NK-92 (cell line): ENCODE results near the gene CRB2.

ENCODE experiments used
- DNase-seq: peaks from one replicate; lab custom pipeline; 2025; ENCODE audit not compliant: unreplicated experiment; lab: John Stamatoyannopoulos, UW

CRB2 gene

DNA sequence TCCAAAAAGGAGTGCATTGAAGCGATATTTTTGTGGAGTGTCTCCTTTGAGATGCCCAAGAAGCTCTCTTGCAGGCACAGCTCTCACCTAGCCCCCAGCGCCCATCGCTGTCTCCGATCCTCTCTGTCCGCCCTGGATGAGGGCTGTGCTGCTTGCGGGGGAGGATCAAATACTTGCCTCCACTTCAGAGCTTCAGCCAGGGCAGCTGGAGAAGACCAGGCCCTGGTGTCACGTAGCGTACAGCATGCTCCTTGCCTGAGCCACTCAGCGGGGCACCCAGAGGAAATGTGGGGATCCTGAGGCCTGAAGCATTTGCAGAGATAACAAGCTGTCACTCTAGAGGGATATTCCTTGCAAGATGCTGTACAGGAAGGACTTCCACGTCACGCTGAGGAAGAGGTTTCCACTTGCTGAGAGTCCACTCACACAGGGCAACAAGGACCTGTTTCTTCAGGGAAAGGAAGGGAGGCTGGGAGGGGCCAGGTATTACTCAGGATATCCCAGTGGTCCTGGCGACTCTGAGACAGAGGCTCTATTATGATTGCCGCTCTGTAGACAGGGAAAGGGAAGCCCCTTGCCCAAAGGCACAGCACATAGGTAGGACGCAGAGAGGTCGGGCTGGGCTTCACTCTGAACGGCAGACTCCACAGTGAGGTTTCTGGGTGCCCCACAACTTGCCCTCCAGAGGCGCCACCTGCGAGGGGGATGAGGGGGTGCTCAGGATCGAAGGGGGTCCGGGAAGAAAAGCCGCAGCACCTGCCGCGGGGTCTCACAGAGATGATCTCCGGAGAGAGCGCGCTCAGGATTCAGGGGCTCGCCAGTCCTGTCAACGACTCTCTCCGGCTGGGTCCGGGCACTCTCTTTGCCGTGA is 64.0 kb downstream of the CRB2 start:
- DNase-seq: no peak

DNA sequence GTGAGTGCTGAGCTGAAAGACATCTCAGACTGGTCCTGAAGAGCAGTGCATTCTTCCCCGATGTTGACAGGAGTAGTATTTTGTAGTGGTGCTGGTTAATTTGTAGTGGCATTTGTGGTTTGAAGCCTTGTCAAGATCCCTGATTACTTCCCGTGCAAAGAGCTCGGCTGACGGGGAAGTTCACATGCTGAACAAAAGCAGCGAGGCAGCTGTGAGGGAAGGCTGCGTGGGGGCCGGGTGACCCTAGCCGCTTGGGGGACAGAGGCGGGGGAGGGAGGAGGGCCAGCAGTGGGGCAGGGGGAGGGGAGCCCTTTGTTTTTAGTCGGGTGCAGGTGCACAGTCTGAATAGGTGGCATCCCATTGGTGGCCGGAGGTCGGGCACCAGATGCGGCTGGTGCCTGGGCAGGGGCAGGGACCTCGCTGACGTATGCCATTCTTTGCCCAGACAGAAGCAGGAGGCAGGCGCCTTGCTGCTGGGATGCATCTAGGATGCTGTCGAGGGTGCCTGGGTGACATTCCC is 64.7 kb downstream of the CRB2 start:
- no peak for DNase-seq

DNA sequence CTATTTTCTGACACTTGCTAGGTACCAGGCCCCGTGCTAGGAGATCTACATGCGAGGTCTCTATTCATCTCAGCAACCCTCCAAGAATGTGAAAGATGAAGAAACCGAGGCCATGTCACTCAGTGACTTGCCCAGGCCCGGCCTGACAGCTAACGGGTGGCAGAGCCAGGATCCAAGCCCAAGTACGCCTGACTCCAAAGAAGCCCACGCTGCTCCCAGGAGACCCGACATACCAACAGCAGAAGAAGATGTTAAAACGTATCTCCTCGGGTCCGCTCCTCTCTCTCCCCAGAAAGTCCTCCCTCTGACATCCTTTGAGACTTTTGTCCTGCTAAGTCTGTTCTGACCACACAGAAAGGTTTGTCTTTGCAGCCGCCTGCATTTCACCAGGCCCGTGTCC is 65.2 kb downstream of the CRB2 start:
- no peak for DNase-seq

DNA sequence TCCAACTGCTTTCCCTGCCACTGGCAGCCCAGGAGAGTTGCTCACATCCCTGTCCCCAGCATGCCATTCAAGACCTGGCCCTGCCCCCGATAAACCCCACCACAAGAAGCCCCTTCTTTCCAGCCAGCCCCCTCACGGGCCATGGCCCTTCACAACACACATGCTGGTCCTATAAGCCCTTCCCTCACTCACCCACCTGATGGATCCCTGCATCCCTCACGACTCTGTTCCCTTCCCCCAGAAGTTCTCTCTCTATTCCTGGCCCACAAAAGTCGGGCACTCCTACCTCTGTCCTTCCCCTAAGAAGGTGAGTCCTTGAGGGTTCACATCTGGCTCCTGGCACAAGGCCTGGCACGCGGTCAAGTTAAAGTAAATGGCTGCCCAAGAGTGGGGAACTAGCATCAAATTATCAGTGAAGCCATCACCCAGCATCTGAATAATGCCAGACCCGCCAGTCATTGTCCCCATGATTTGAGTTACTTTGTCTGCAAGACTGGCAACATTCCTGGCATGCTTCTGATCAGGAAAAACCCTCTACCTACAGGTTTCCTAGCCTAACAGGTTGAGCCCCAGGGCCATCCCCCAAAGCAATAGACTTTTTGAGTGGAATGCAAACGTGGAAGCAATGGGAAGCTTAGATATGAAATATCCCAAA is 65.9 kb downstream of the CRB2 start:
- DNase-seq: no peak

DNA sequence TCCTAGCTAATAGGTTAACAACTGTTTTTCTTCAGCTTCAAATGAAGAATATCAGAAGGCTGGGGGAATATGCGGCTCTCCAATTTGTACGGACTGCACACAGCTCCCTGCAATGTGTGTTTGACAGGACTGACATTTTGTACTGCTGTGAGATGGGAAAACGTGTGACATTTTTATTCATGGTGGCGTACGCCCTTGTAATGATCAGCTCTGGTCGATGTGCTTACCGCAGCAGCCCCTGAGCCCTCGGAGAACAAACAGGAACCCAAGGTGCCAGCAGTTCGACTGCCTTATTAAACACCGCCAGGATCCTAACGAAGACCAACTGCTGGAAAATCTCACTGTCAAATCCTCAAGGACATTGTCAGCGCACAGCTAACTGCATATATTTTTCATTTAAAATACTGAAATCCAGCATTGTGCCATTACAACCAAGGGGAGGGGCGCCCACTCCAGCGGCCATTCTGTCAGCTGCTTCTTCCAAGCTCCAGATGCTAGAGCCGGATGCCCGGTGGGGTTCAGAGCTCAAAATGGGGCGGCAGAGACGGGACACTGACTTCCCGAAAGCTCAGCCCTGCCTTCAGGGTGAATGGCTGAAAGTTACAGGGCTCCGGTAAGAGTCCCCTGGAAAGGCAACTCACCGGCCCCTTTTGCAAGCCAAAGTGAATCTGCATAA is 66.8 kb downstream of the CRB2 start:
- DNase-seq: no peak

DNA sequence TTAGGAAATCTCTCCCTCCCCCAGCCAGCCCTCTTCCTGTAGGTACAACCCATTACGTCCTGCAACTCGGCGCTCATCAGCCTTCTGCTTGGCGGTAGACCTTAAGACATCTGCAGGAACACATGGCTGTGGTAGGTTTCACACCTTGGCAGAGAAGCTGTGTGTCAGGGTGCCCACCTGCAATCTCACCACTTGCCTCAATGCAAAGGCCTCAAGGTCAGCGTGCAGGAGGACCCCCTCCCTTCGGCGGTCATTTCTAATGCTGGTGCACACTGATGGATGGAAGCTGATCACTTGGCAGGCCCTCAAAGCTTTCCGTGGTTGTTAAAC is 67.3 kb downstream of the CRB2 start:
- no peak for DNase-seq

DNA sequence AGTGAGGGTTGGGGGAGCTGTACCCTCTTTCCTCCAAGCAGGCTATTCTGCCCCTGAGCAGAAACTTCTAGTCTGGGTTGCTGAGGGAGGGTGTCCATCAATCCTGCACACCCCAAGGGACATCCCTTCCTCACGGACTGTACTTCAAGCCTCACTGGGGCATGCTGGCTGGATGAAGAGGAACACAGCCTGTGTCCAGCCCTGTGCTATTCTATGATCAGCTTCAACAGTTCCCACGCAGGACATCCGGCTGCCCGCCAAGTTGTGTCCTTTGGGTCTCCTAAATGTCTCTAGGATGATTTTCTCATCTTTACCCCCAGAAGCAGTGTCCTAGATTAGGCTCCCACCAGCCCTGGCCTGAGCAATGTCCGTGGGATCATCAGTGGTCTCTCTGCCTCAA is 68.1 kb downstream of the CRB2 start:
- DNase-seq: no peak

DNA sequence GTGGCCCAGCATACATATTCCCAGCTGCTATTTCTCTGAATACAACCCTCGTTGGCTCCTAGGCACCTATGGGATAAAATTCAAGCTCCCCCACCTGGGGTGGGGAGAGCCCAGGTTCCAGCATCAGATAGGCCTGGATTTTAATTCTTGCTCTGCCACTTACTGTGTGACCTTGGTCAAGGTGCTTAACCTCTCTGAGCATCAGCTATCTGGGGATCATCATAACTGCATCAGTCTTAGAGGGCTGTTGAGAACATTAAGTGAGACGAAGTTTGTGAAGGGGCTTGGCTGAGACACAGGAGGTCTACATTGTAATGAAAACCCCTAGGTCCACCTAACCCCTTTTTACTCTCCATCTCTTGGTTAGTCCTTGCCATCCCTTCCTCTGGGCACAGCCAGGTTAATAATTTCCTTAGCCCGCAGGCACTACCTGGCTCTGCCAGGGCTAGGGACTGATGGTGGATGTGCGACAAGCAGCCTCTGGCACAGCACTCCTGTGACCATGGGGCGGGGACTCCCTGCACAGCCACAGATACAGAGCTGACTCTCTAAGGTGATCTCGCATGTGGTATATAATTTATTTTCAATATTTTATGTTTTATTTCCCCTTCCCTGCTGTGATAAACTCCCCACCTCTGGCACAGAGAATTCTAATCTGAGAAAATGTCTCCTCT is 68.7 kb downstream of the CRB2 start:
- no peak for DNase-seq

DNA sequence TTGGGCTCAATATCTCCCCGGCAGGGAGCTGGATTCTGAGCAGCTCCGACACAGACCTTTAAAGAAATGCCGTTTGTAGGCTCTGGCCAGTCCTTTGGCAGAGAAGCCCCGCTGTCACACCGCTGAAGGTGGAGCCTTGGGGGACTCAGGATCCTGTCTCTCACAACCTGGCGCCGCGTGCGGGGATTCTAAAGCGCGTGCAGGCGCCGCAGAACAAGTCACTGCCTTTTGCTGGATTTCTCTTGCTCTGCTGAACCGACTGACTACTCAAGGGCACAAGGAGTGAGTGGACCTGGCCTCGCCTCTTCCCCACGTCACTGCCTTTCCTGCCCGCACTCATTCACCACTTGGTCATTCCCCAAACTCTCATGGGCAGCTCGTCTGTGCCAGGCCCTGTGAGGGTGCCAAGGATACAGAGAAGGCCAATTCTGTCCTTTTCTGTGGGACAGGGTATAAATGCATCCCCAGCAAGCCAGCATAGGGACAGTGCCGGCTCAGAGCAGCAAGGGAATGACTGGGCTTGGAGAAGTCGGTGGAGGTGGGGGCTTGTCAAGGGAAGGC is 69.3 kb downstream of the CRB2 start:
- DNase-seq: no peak

DNA sequence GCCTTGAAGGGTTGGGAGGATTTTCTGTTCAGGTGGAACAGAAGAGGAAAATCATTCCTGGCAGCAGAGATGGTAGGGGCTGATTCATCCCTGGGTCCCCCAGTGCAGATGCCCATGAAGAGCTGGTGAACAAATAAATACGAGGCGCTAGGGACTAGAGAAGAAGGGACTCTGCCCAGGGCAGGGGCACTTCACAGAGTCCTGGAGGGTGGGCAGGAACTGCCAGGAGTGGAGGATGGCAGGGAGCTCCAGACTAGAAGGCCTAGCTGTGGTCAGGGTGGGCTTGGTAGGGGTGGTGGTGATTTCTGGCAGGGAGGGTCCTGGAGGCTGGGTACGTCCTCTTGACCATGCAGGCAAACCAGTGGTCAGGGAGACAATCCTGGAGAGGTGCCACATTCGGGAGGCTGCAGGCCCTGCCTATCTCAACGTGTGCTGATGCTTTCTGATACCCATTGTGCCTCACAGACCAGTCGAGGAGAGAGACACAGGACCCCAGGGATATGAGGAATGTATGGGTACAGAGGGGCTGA is 69.9 kb downstream of the CRB2 start:
- no peak for DNase-seq

DNA sequence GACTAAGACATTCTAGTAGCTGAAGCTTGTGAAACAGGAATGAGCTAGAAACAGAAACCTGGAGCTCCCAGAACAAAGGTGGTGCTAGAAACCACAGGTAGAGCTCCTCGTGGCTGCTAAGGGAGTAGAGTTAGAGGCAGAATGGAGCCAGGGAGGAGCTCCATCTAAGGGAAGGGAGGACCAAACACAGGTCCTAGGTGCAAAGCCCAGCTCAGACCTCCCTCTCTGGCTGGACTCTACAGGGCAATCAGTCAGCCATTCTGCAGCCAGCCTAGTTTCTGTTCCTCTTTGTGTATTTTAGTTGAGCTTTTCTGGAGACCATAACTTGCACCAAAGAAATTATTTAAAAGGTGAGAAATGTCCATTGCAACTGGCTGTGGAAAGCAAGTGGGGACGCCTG is 70.4 kb downstream of the CRB2 start:
- no peak for DNase-seq
